GM12872 (cell line): ENCODE data around the gene SPESP1.

Source experiments
- TF ChIP-seq, protein P1 (sequence below): IDR thresholded peaks from 3 replicates; pipeline ENCODE4 v1.5.1; 2011; ENCODE audit warnings: low read depth, mild to moderate bottlenecking, low read length, moderate library complexity; ENCODE audit not compliant: insufficient read depth

SPESP1 gene

DNA sequence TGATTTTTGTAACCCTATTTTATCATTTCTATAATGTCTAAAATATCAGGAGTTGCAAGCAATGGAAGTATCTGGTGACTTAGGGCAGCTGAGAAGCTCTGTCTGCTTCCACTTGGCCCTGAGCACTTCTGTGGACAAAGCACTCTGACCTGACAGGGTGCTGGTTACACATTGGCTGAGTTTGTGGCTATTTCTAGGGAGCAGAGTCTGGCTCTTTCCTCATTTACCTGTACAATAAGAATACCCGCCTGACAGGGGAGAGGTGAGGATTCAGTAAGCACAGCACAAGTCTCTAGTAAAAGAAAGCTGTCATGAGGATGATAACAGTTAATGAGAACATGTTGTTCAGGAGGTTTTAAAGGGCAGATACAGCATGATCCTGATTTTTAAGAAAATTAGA is 33.3 kb upstream of the SPESP1 start:
- TF ChIP-seq, protein P1, sequence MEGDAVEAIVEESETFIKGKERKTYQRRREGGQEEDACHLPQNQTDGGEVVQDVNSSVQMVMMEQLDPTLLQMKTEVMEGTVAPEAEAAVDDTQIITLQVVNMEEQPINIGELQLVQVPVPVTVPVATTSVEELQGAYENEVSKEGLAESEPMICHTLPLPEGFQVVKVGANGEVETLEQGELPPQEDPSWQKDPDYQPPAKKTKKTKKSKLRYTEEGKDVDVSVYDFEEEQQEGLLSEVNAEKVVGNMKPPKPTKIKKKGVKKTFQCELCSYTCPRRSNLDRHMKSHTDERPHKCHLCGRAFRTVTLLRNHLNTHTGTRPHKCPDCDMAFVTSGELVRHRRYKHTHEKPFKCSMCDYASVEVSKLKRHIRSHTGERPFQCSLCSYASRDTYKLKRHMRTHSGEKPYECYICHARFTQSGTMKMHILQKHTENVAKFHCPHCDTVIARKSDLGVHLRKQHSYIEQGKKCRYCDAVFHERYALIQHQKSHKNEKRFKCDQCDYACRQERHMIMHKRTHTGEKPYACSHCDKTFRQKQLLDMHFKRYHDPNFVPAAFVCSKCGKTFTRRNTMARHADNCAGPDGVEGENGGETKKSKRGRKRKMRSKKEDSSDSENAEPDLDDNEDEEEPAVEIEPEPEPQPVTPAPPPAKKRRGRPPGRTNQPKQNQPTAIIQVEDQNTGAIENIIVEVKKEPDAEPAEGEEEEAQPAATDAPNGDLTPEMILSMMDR = no peak

- TF ChIP-seq, protein P1 = no peak
Measured at GRCh38 chr15:68900027-68900426, 30.3 kb upstream of the SPESP1 start.

GRCh38 chr15:68907396-68907923 is 22.9 kb upstream of the SPESP1 start:
- TF ChIP-seq, protein P1 = no peak

DNA sequence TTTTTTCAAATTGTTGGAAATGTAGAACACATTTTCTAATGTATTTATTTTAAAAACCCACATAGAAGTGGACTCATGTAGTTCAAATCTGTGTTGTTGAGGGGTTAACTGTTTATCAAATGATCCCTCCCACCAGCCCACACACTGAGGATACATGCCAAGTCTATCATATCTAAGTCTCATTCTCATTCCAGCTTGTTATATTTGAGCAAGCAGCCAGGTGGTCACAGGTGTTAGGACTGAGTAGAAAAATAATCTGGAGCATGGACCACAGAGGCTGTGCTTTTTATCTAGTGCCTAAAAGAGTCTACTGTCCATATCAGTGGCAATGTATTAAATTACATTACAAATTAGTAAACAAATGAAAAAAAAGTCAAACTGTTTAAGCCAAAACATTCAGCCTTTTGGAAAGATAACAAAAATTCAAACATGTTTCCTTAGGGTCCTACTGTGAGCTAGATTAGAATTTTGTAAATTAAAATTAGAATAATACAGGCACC is 20.7 kb upstream of the SPESP1 start:
- TF ChIP-seq, protein P1 = no peak

- TF ChIP-seq, protein P1 = no peak
Measured at GRCh38 chr15:68910341-68910740, 20.0 kb upstream of the SPESP1 start.

GRCh38 chr15:68910816-68911215 is 19.5 kb upstream of the SPESP1 start:
- TF ChIP-seq, protein P1 = no peak

DNA sequence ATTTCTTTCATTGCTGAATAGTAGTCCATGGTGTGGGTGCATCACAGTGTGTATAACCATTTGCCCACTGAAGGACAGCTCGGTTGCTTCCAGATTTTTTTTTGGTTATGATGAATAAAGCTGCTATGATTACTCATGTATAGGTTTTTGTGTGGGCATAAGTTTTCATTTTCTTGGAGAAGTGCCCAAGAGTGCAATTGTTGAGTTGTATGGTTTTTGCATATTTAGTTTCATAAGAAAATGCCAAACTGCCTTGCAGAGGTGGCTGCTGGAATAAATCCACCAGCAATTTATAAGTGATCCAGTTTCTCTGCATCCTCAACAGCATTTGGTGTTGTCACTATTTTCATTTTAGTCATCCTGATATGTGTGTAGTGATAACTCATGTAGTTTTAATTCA is 8.4 kb upstream of the SPESP1 start:
- TF ChIP-seq, protein P1 = no peak
